Smooth muscle cell (in vitro differentiated cells): ENCODE data around the gene IDNK. TPM values are rescaled to one million over a fixed set of nuclear protein-coding genes. Genes with fewer than 3 reads are reported as not detected.

Experiments
- DNase-seq: peaks from one replicate; lab custom pipeline; 2025; ENCODE audit not compliant: unreplicated experiment; lab: John Stamatoyannopoulos, UW
- H2AFZ ChIP-seq: fragments of 200-600 bp; sonication (generic); 2 replicates; pipeline ENCODE4 v1.6.0; 2016; ENCODE audit warnings: antibody characterized with exemption, low read depth, mild to moderate bottlenecking
- H3F3A ChIP-seq: fragments of 200-600 bp; sonication (generic); 2 replicates; pipeline ENCODE4 v1.6.0; 2017; ENCODE audit warnings: antibody characterized with exemption, low read depth
- H3K27ac ChIP-seq: fragments of 200-600 bp; sonication (generic); 2 replicates; pipeline ENCODE4 v1.5.1; 2016; ENCODE audit warnings: low read depth, mild to moderate bottlenecking
- H3K27me3 ChIP-seq: fragments of 200-600 bp; sonication (generic); 2 replicates; pipeline ENCODE4 v1.6.1; 2016; ENCODE audit warnings: low read depth, mild to moderate bottlenecking
- H3K36me3 ChIP-seq: fragments of 200-600 bp; sonication (generic); 2 replicates; pipeline ENCODE4 v1.5.1; 2016; ENCODE audit warnings: low read depth
- H3K4me1 ChIP-seq: fragments of 200-600 bp; sonication (generic); 2 replicates; pipeline ENCODE4 v1.5.1; 2016; ENCODE audit warnings: low read depth
- H3K4me2 ChIP-seq: fragments of 200-600 bp; sonication (generic); 2 replicates; pipeline ENCODE4 v1.6.0; 2016; ENCODE audit warnings: mild to moderate bottlenecking
- H3K4me3 ChIP-seq: fragments of 200-600 bp; sonication (generic); 2 replicates; pipeline ENCODE4 v1.5.1; 2016; ENCODE audit warnings: mild to moderate bottlenecking
- H3K79me2 ChIP-seq: fragments of 200-600 bp; sonication (generic); 2 replicates; pipeline ENCODE4 v1.6.0; 2016; ENCODE audit warnings: low read depth, mild to moderate bottlenecking
- H3K9ac ChIP-seq: fragments of 200-600 bp; sonication (generic); 2 replicates; pipeline ENCODE4 v1.6.0; 2016; ENCODE audit warnings: low read depth
- H3K9me3 ChIP-seq: fragments of 200-600 bp; sonication (generic); replicated peaks from 2 replicates; pipeline ENCODE4 v1.5.1; 2016; ENCODE audit warnings: low read depth
- H4K20me1 ChIP-seq: fragments of 200-600 bp; sonication (generic); 2 replicates; pipeline ENCODE4 v1.6.0; 2016; ENCODE audit warnings: low read depth
- CTCF ChIP-seq: fragments of 200-600 bp; sonication (generic); IDR thresholded peaks from 2 replicates; pipeline ENCODE4 v1.5.1; 2017; ENCODE audit warnings: borderline replicate concordance, mild to moderate bottlenecking, antibody characterized with exemption; ENCODE audit not compliant: insufficient read depth, poor library complexity, severe bottlenecking
- WGBS: methylation state at CpG from one replicate; pipeline ENCODE4 v1.1.7; 2016; ENCODE audit warnings: low lambda C conversion rate; 5-methylcytosine and 5-hydroxymethylcytosine counted together
- polyA plus RNA-seq: library from polyadenylated mRNA; unstranded; fragments of >200 nt; fragmentation: Nextera tagmentation; extraction: Ambion mirVana; gene quantifications from 2 replicates; pipeline ENCODE4 v1.2.1, GENCODE V29; 2016
- total RNA-seq: library from RNA; depleted of rRNA; stranded (reverse); fragments of >200 nt; gene quantifications from 2 replicates; pipeline ENCODE4 v1.2.3, GENCODE V29; 2014

Gene IDNK
- total and polyA plus RNA-seq, 2 experiments from 2014 or later: 1.1 to 2.1 TPM

DNA sequence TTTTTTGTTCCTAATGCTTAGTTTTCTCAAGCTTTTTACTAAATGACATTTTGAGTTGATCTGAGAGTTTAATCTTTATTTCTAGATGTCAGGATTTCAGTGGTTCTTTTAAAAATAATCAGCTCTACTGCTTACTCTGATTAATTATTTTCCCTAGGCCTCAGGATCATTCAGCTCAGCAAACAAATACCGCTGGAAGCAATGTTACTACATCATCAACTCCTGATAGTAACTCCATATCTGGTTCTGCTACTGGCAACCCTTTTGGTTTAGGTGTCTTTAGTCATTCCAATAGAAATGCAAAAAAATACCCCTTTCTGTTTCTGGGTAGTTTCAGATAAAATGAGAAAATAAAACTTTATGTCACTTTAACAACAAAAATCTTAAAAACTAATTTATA, 5.6 kb upstream of the IDNK start:
- Histone ChIP-seq H3K4me3 (no peak overlapping the region), H3K4me1 (peaks cover 3% of the 10 kb centered on the region), H3K27ac (no peak overlapping the region), H3F3A (no peaks in the 10 kb centered on the region), H3K27me3 (peaks cover 5% of the 10 kb centered on the region), H3K36me3 (no peaks in the 10 kb centered on the region), H3K9me3 (no peaks in the 10 kb centered on the region), H3K79me2 (no peaks in the 10 kb centered on the region), H3K9ac (no peak overlapping the region), H2AFZ (no peak overlapping the region), H4K20me1 (no peaks in the 10 kb centered on the region), H3K4me2 (no peak overlapping the region)
- no peak for TF ChIP-seq CTCF
- 85% methylated on average over 1 of the region's 1 CpG for WGBS
- DNase-seq: no peak

DNA sequence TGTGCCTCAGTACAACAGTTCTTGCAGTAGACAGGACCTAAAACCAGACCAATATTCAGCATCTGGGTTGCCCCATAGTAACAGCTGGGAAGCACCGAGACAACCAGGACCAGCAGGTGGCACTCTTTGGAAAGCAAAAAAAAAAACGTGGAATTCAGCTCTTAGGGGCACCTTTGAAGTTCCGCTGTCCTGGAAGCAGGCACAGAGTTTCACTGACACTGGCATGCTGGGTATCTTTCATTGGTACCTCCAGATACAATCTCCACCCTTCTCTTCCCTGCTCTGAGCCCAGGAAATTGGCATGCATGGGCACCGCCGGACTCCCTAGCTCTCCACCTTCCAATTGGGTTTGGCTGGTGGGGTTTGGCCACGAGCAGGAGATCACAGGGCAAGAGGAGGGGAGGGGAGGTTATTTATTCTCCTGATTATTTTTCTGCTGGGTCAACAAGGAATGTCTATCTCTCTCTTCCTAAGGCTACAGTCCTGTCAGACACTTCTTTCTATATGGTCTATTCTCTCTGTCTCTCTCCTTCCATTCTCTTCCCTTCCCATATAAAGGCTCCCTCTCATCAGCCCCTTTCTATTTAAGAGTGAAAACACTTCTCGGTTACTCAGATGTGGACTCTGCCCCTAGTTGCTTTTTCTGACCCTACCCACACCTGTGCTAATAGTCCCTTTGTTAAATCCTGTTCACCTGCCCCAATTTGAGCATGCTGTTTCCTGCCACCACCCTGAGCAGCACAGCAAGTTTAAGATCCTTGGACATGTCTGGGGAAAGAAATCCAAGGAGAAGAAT, 1.9 kb upstream of the IDNK start:
- Histone ChIP-seq H4K20me1 (no peaks in the 10 kb centered on the region), H3F3A (no peaks in the 10 kb centered on the region), H3K9me3 (no peaks in the 10 kb centered on the region), H3K9ac (no peak overlapping the region), H3K36me3 (no peaks in the 10 kb centered on the region), H2AFZ (no peak overlapping the region), H3K4me2 (peak overlapping the region; percentile 62), H3K27me3 (peaks cover 5% of the 10 kb centered on the region), H3K4me1 (peaks cover 9% of the 10 kb centered on the region), H3K27ac (no peak overlapping the region), H3K79me2 (no peaks in the 10 kb centered on the region), H3K4me3 (peak overlapping the region; percentile 33)
- no peak for DNase-seq
- peak; percentile 59 for TF ChIP-seq CTCF
- 33% methylated on average over 7 of the region's 7 CpGs for WGBS

- H3K4me1 ChIP-seq: peaks cover 9% of the 10 kb centered on the region
- no peaks in the 10 kb centered on the region for H3F3A ChIP-seq
- peaks cover 5% of the 10 kb centered on the region for H3K27me3 ChIP-seq
- peak overlapping the region; percentile 78 for H3K4me3 ChIP-seq
- H3K79me2 ChIP-seq: no peaks in the 10 kb centered on the region
- H2AFZ ChIP-seq: peak overlapping the region; percentile 64
- no peak overlapping the region for H3K27ac ChIP-seq
- no peaks in the 10 kb centered on the region for H4K20me1 ChIP-seq
- peak overlapping the region; percentile 40 for H3K9ac ChIP-seq
- 29% methylated on average over 14 of the region's 21 CpGs for WGBS
- DNase-seq: no peak
- H3K9me3 ChIP-seq: no peaks in the 10 kb centered on the region
- H3K4me2 ChIP-seq: peak overlapping the region; percentile 98
- no peak for TF ChIP-seq CTCF
- H3K36me3 ChIP-seq: no peaks in the 10 kb centered on the region
These were observed 457 bp upstream of the IDNK start for GRCh38 chr9:83622433-83622938.
